HCT116 (cell line): Measurements from ENCODE around the gene TSPEAR. TPM values are rescaled to one million over a fixed set of nuclear protein-coding genes. Genes with fewer than 3 reads are reported as not detected.

ENCODE experiments used
- ATAC-seq: fragments of 200-7000 bp; cut with Tn5 transposase; 2 replicates; pipeline ENCODE4 v1.9.1; 2020; ENCODE audit warnings: mild to moderate bottlenecking, moderate library complexity
- BruUV-seq: library from RNA; stranded (reverse); fragments of 400-500 nt; replicated peaks from 2 replicates; lab custom pipeline; 2021; lab: Mats Ljungman, UMichigan
- CTCF ChIA-PET: fragments of 300-600 bp; sonication (Branson Sonifier 250); formaldehyde crosslinking; loops from one replicate; lab custom pipeline; 2021; ENCODE audit warnings: antibody characterized with exemption; lab: Charles Lee
- POLR2A ChIA-PET: fragments of 300-600, 350-600 bp; sonication (Branson Sonifier 250); formaldehyde crosslinking; loops from one replicate; lab custom pipeline; 2021; ENCODE audit warnings: antibody characterized with exemption; lab: Charles Lee
- RAD21 ChIA-PET, 2 experiments: fragments of 300-600 bp; sonication (Branson Sonifier 250); formaldehyde crosslinking; loops; one replicate each; lab custom pipeline; 2023; ENCODE audit warnings: low total read pairs in 2 of 2; ENCODE audit not compliant: uncharacterized antibody in 2 of 2, unreplicated experiment in 2 of 2, low non-redundant PET in 1 of 2; lab: Charles Lee
- DNase-seq: peaks from one replicate; pipeline ENCODE4 v3.0.0-alpha.2; 2010; ENCODE audit warnings: low read depth, low spot score
- H2AFZ ChIP-seq: fragments of 200-600 bp; shearing (Covaris generic), sonication (generic); 2 replicates; pipeline ENCODE4 v1.6.1; 2017; ENCODE audit warnings: low read depth, mixed run types, mixed read lengths, antibody characterized with exemption, low read length; ENCODE audit not compliant: poor library complexity, severe bottlenecking
- H3K27ac ChIP-seq: 2 replicates; pipeline ENCODE4 v1.5.1; 2012; ENCODE audit warnings: low read depth, low read length
- H3K27me3 ChIP-seq: fragments of 200-600 bp; sonication (generic); 2 replicates; pipeline ENCODE4 v1.6.1; 2016; ENCODE audit warnings: mixed run types, low read length, mixed read lengths; ENCODE audit not compliant: insufficient read depth
- H3K36me3 ChIP-seq, 2 experiments: fragments of 200-500 bp in 1 of 2; fragments of 200-600 bp in 1 of 2; sonication (Bioruptor generic) in 1 of 2; sonication (generic) in 1 of 2; 2 replicates each; pipeline versions ENCODE4 v1.5.1 to v1.6.1; 2014 to 2016; ENCODE audit warnings: low read length in 2 of 2, inconsistent platforms in 1 of 2, mixed read lengths in 1 of 2, mixed run types in 1 of 2; ENCODE audit not compliant: insufficient read depth in 2 of 2, control insufficient read depth in 1 of 2
- H3K4me1 ChIP-seq, 2 experiments: fragments of 200-600 bp in 1 of 2; sonication (generic) in 1 of 2; 2 replicates each; pipeline versions ENCODE4 v1.5.1 to v1.6.1; 2012 to 2017; ENCODE audit warnings: low read length in 2 of 2, inconsistent platforms in 1 of 2, mild to moderate bottlenecking in 1 of 2, mixed read lengths in 1 of 2, mixed run types in 1 of 2, moderate library complexity in 1 of 2; ENCODE audit not compliant: insufficient read depth in 2 of 2, control insufficient read depth in 1 of 2
- H3K4me2 ChIP-seq: fragments of 200-600 bp; sonication (generic); 2 replicates; pipeline ENCODE4 v1.6.1; 2017; ENCODE audit warnings: mixed run types, low read length, mixed read lengths
- H3K4me3 ChIP-seq, 2 experiments: fragments of 200-600 bp in 1 of 2; sonication (generic) in 1 of 2; replicated peaks in 1 of 2; 2 replicates each; pipeline ENCODE4 v1.5.1; 2011 to 2016; ENCODE audit warnings: low read length in 2 of 2, control low read depth in 1 of 2, low read depth in 1 of 2, mild to moderate bottlenecking in 1 of 2, mixed read lengths in 1 of 2, mixed run types in 1 of 2
- H3K79me2 ChIP-seq: fragments of 200-600 bp; sonication (generic); 2 replicates; pipeline ENCODE4 v1.6.1; 2017; ENCODE audit warnings: mild to moderate bottlenecking, mixed run types, low read length, moderate library complexity, mixed read lengths; ENCODE audit not compliant: insufficient read depth
- H3K9ac ChIP-seq: fragments of 200-600 bp; sonication (generic); 2 replicates; pipeline ENCODE4 v1.6.1; 2016; ENCODE audit warnings: low read length, mixed read lengths
- H3K9me2 ChIP-seq: fragments of 200-600 bp; sonication (generic), shearing (Covaris generic); 2 replicates; pipeline ENCODE4 v1.6.1; 2017; ENCODE audit warnings: mixed run types, mild to moderate bottlenecking, moderate library complexity; ENCODE audit not compliant: insufficient read depth
- H3K9me3 ChIP-seq, 2 experiments: fragments of 200-500 bp in 1 of 2; fragments of 200-600 bp in 1 of 2; sonication (Bioruptor generic) in 1 of 2; sonication (generic) in 1 of 2; 2 replicates each; pipeline ENCODE4 v1.6.1; 2014 to 2017; ENCODE audit warnings: low read length in 2 of 2, mixed read lengths in 2 of 2, inconsistent platforms in 1 of 2, low read depth in 1 of 2, mild to moderate bottlenecking in 1 of 2, mixed run types in 1 of 2, moderate library complexity in 1 of 2; ENCODE audit not compliant: control insufficient read depth in 1 of 2, insufficient read depth in 1 of 2
- H4K20me1 ChIP-seq: fragments of 200-600 bp; sonication (generic), shearing (Covaris generic); 2 replicates; pipeline ENCODE4 v1.6.1; 2017; ENCODE audit warnings: mixed run types, mild to moderate bottlenecking, moderate library complexity; ENCODE audit not compliant: insufficient read depth
- EZH2 ChIP-seq: fragments of 200-600 bp; sonication (generic); IDR thresholded peaks from 2 replicates; pipeline ENCODE4 v1.6.1; 2017; ENCODE audit warnings: antibody characterized with exemption, mixed run types
- FOSL1 ChIP-seq: IDR thresholded peaks from 2 replicates; pipeline ENCODE4 v1.6.1; 2012; ENCODE audit warnings: low read depth
- JUND ChIP-seq: IDR thresholded peaks from 2 replicates; pipeline ENCODE4 v1.6.1; 2012
- POLR2AphosphoS5 ChIP-seq: IDR thresholded peaks from 2 replicates; pipeline ENCODE4 v1.6.1; 2011; ENCODE audit warnings: mild to moderate bottlenecking, low read depth, low read length, moderate library complexity
- RAD21 ChIP-seq: IDR thresholded peaks from 2 replicates; pipeline ENCODE4 v1.6.1; 2012; ENCODE audit warnings: low read depth, mild to moderate bottlenecking
- SP1 ChIP-seq: IDR thresholded peaks from 2 replicates; pipeline ENCODE4 v1.6.1; 2012; ENCODE audit warnings: low read depth
- SRF ChIP-seq: IDR thresholded peaks from 2 replicates; pipeline ENCODE4 v1.6.1; 2012; ENCODE audit warnings: low read depth
- ZFX ChIP-seq: fragments of 450-650 bp; IDR thresholded peaks from 2 replicates; pipeline ENCODE4 v1.6.1; 2017
- ZNF274 ChIP-seq: fragments of 200-500 bp; sonication (Bioruptor generic); IDR thresholded peaks from 2 replicates; pipeline ENCODE4 v1.6.1; 2014; ENCODE audit warnings: mild to moderate bottlenecking, low read depth, low read length, inconsistent platforms
- intact Hi-C: fragments of 100-400 bp; cut with micrococcal nuclease; formaldehyde crosslinking; loops from 2 replicates; pipeline ENCODE4 v1.10.0; 2022
- total RNA-seq: library from RNA; stranded (reverse); gene quantifications from one replicate; pipeline ENCODE4 v1.2.1, GENCODE V29; 2021; ENCODE audit not compliant: unreplicated experiment
- TF ChIP-seq, protein P1 (sequence below): IDR thresholded peaks from 2 replicates; pipeline ENCODE4 v1.6.1; 2012; ENCODE audit warnings: low read depth
- TF ChIP-seq, protein P2 (sequence below): IDR thresholded peaks from 2 replicates; pipeline ENCODE4 v1.6.1; 2012
- TF ChIP-seq, protein P3 (sequence below), 3 experiments: fragments of 200-600 bp in 1 of 3; sonication (generic) in 1 of 3; IDR thresholded peaks in 2 of 3; conservative IDR thresholded peaks in 1 of 3; 2 replicates each; pipeline ENCODE4 v1.5.1; 2012 to 2017; ENCODE audit warnings: low read depth in 2 of 3, low read length in 2 of 3, antibody characterized with exemption in 1 of 3, borderline replicate concordance in 1 of 3, control low read depth in 1 of 3, mild to moderate bottlenecking in 1 of 3, mixed read lengths in 1 of 3, mixed run types in 1 of 3, moderate library complexity in 1 of 3; ENCODE audit not compliant: insufficient read depth in 1 of 3

The TSPEAR gene
- total RNA-seq, 1 experiment from 2014 or later: not detected

DNA sequence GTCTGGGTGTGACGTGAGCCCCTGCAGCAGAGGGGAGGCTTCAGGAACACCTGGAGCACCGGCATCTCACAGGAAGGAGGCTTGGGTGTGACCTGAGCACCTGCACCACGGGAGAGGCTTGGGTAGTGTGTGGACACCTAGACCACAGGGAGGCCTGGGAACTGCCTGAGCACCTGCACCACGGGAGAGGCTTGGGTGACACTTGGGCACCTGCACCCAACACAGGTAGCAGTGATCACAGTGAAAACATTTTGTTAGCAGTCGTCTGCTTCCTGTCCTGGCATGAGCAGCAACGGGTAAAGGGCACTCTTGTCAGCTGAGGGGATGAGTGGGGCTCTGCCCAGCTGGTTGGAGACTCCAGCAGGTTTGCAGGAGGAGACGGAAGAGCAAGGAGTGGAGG, 233.7 kb downstream of the TSPEAR start (continued):
- TF ChIP-seq, protein P1, sequence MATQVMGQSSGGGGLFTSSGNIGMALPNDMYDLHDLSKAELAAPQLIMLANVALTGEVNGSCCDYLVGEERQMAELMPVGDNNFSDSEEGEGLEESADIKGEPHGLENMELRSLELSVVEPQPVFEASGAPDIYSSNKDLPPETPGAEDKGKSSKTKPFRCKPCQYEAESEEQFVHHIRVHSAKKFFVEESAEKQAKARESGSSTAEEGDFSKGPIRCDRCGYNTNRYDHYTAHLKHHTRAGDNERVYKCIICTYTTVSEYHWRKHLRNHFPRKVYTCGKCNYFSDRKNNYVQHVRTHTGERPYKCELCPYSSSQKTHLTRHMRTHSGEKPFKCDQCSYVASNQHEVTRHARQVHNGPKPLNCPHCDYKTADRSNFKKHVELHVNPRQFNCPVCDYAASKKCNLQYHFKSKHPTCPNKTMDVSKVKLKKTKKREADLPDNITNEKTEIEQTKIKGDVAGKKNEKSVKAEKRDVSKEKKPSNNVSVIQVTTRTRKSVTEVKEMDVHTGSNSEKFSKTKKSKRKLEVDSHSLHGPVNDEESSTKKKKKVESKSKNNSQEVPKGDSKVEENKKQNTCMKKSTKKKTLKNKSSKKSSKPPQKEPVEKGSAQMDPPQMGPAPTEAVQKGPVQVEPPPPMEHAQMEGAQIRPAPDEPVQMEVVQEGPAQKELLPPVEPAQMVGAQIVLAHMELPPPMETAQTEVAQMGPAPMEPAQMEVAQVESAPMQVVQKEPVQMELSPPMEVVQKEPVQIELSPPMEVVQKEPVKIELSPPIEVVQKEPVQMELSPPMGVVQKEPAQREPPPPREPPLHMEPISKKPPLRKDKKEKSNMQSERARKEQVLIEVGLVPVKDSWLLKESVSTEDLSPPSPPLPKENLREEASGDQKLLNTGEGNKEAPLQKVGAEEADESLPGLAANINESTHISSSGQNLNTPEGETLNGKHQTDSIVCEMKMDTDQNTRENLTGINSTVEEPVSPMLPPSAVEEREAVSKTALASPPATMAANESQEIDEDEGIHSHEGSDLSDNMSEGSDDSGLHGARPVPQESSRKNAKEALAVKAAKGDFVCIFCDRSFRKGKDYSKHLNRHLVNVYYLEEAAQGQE: no peak
- TF ChIP-seq SRF (no peak), FOSL1 (no peak), POLR2AphosphoS5 (no peak), ZNF274 (no peak)

GRCh38 chr21:44477131-44477530, 234.2 kb downstream of the TSPEAR start:
- Histone ChIP-seq H3K9me2 (no peaks in the 10 kb centered on the region), H3K4me3 (no peak overlapping the region), H3K79me2 (no peaks in the 10 kb centered on the region), H4K20me1 (no peaks in the 10 kb centered on the region), H3K4me1 (no peaks in the 10 kb centered on the region), H3K36me3 (no peaks in the 10 kb centered on the region), H3K27ac (no peak overlapping the region), H2AFZ (no peak overlapping the region), H3K27me3 (no peaks in the 10 kb centered on the region), H3K9ac (no peak overlapping the region), H3K9me3 (no peaks in the 10 kb centered on the region), H3K4me2 (no peak overlapping the region)
- BruUV-seq: no TSS peak
- no peak for ATAC-seq
- TF ChIP-seq, protein P1: no peak
- no peak for TF ChIP-seq FOSL1
- TF ChIP-seq EZH2: no peak
- no peak for TF ChIP-seq ZNF274
- TF ChIP-seq, protein P2, sequence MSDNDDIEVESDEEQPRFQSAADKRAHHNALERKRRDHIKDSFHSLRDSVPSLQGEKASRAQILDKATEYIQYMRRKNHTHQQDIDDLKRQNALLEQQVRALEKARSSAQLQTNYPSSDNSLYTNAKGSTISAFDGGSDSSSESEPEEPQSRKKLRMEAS: no peak
- TF ChIP-seq, protein P3, sequence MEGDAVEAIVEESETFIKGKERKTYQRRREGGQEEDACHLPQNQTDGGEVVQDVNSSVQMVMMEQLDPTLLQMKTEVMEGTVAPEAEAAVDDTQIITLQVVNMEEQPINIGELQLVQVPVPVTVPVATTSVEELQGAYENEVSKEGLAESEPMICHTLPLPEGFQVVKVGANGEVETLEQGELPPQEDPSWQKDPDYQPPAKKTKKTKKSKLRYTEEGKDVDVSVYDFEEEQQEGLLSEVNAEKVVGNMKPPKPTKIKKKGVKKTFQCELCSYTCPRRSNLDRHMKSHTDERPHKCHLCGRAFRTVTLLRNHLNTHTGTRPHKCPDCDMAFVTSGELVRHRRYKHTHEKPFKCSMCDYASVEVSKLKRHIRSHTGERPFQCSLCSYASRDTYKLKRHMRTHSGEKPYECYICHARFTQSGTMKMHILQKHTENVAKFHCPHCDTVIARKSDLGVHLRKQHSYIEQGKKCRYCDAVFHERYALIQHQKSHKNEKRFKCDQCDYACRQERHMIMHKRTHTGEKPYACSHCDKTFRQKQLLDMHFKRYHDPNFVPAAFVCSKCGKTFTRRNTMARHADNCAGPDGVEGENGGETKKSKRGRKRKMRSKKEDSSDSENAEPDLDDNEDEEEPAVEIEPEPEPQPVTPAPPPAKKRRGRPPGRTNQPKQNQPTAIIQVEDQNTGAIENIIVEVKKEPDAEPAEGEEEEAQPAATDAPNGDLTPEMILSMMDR (IDR thresholded peaks at IDR 0.05 in 2 of 3, conservative IDR thresholded peaks at IDR 0.05 in 1 of 3; ENCODE audit: borderline replicate concordance in 1 of 3, insufficient read depth in 1 of 3, low read depth in 2 of 3, low read length in 2 of 3): no peak
- TF ChIP-seq SRF: no peak
- no peak for TF ChIP-seq ZFX
- TF ChIP-seq SP1: no peak
- no peak for TF ChIP-seq JUND
- no peak for TF ChIP-seq RAD21
- no peak for DNase-seq
- intact Hi-C loops: no loop called here
- CTCF ChIA-PET: no interaction called here
- RAD21 ChIA-PET: no interaction called here
- POLR2A ChIA-PET: no interaction called here
